ENCODE measurements around the gene PIAS3.
"Not testable (repeated sequence)": the region's sequence is repeated elsewhere in the genome, so short reads cannot be mapped to it uniquely, and the experiment has no call there.

The PIAS3 gene

GRCh38 chr1:145837656-145838055 lies 21.2 kb downstream of the PIAS3 start:
- POLR2A ChIA-PET: interaction anchor here (0.9 kb wide), 1 partner anchor 10 kb away, joined by 3 read pairs; no protein-coding TSS in a partner anchor
- TF ChIP-seq, protein P1, sequence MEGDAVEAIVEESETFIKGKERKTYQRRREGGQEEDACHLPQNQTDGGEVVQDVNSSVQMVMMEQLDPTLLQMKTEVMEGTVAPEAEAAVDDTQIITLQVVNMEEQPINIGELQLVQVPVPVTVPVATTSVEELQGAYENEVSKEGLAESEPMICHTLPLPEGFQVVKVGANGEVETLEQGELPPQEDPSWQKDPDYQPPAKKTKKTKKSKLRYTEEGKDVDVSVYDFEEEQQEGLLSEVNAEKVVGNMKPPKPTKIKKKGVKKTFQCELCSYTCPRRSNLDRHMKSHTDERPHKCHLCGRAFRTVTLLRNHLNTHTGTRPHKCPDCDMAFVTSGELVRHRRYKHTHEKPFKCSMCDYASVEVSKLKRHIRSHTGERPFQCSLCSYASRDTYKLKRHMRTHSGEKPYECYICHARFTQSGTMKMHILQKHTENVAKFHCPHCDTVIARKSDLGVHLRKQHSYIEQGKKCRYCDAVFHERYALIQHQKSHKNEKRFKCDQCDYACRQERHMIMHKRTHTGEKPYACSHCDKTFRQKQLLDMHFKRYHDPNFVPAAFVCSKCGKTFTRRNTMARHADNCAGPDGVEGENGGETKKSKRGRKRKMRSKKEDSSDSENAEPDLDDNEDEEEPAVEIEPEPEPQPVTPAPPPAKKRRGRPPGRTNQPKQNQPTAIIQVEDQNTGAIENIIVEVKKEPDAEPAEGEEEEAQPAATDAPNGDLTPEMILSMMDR (IDR thresholded peaks at IDR 0.05; ENCODE audit: control extremely low read depth, extremely low read depth, low read depth, missing control alignments): no peak
- CTCF ChIA-PET: interaction anchor here (14.9 to 16.6 kb wide), 2 partner anchors 6 to 7 kb away, joined by 277 read pairs; partner anchors contain the start of genes NUDT17, POLR3C and RNF115
- DNase-seq (ENCODE audit: extremely low spot score): no peak

- DNase-seq (ENCODE audit: extremely low spot score); POLR2A ChIA-PET: not testable (repeated sequence)
- CTCF ChIA-PET: interaction anchor here (16.6 kb wide), 1 partner anchor 14 kb away, joined by 277 read pairs; the partner anchor contains the start of gene NUDT17
These were observed 28.1 kb downstream of the PIAS3 start for GRCh38 chr1:145830810-145831209.

DNA sequence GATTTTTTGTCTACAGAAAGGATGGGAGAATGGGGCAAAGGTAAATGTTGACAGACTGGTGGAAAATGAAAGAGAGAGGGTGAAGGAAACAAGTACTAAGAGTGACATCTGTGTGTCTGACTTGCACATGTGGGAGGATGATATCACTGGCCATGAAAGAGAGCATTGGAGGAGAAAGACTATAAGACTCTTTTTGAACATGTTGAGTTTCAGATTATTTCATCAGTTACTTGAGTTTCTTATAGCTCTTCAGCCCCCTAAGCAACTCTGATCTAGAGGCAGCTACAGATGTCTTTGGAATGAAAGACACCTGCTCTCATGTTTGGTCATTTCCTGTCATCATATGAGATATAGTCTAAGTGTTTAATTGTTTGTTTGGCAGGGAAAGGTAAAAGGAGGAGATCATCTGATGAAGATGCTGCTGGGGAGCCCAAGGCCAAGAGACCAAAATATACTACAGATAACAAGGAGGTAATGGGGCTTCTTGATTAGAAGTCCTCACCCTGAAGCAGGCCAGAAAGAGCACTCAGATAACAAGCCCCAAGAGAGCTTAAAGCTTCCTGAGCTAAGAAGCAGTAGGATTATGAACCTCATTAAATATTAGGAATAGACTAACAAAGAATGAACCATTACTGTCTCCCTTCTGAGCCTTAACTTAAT lies 30.4 kb downstream of the PIAS3 start:
- ChIA-PET CTCF (interaction anchor here (1.7 to 16.6 kb wide), 2 partner anchors 16 to 30 kb away, joined by 5 to 277 read pairs; partner anchors contain the start of genes NUDT17 and PIAS3), POLR2A (interaction anchor here (1.6 kb wide), 1 partner anchor 10 kb away, joined by 3 read pairs; no protein-coding TSS in a partner anchor)
- peak; percentile 54 for DNase-seq (ENCODE audit: extremely low spot score)
- TF ChIP-seq, protein P1 (IDR thresholded peaks at IDR 0.05; ENCODE audit: control extremely low read depth, extremely low read depth, low read depth, missing control alignments): no peak

DNA sequence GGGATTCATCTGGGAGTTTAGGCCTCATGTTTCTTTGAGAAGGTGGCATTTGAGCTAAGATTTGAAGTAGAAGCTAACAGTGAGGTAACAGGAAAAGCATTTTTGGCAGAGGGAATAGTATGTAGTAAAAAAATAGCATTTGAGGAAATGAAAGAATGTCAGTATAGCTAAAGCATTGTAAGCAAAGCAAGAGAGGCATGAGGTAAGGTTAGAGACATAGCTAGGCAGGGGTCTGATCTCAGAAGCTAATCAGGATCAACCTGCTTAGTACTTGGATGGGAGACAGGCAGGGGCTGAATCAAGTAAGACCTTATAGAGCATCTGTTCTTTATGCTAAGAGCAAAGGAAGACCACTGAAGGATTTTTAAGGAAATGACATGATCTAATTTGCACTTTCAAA lies 30.9 kb downstream of the PIAS3 start:
- TF ChIP-seq, protein P1 (IDR thresholded peaks at IDR 0.05; ENCODE audit: control extremely low read depth, extremely low read depth, low read depth, missing control alignments): no peak
- ChIA-PET CTCF (interaction anchor here (1.7 to 16.6 kb wide), 2 partner anchors 17 to 31 kb away, joined by 5 to 277 read pairs; partner anchors contain the start of genes NUDT17 and PIAS3), POLR2A (interaction anchor here (1.6 kb wide), 1 partner anchor 10 kb away, joined by 3 read pairs; no protein-coding TSS in a partner anchor)
- DNase-seq (ENCODE audit: extremely low spot score): no peak

GRCh38 chr1:145826030-145826429 lies 32.9 kb downstream of the PIAS3 start:
- POLR2A ChIA-PET: no interaction called here

GRCh38 chr1:145824499-145824842 lies 34.4 kb downstream of the PIAS3 start:
- peak; percentile 27 for DNase-seq (ENCODE audit: extremely low spot score)
- POLR2A ChIA-PET: no interaction called here
- CTCF ChIA-PET: interaction anchor here (0.8 to 16.6 kb wide), 4 partner anchors 20 to 67 kb away, joined by 3 to 277 read pairs (median 4); partner anchors contain the start of genes NUDT17 and PIAS3
- TF ChIP-seq, protein P1 (IDR thresholded peaks at IDR 0.05; ENCODE audit: control extremely low read depth, extremely low read depth, low read depth, missing control alignments): no peak

More at GRCh38 chr1:145826030-145826429, 32.9 kb downstream of the PIAS3 start:
- no peak for DNase-seq (ENCODE audit: extremely low spot score)
- TF ChIP-seq, protein P1 (IDR thresholded peaks at IDR 0.05; ENCODE audit: control extremely low read depth, extremely low read depth, low read depth, missing control alignments): no peak
- CTCF ChIA-PET: interaction anchor here (1.1 to 16.6 kb wide), 4 partner anchors 19 to 106 kb away, joined by 3 to 277 read pairs (median 4); partner anchors contain the start of gene NUDT17
